Measurements from ENCODE around the gene GP1BA.

- TF ChIP-seq, protein P1, sequence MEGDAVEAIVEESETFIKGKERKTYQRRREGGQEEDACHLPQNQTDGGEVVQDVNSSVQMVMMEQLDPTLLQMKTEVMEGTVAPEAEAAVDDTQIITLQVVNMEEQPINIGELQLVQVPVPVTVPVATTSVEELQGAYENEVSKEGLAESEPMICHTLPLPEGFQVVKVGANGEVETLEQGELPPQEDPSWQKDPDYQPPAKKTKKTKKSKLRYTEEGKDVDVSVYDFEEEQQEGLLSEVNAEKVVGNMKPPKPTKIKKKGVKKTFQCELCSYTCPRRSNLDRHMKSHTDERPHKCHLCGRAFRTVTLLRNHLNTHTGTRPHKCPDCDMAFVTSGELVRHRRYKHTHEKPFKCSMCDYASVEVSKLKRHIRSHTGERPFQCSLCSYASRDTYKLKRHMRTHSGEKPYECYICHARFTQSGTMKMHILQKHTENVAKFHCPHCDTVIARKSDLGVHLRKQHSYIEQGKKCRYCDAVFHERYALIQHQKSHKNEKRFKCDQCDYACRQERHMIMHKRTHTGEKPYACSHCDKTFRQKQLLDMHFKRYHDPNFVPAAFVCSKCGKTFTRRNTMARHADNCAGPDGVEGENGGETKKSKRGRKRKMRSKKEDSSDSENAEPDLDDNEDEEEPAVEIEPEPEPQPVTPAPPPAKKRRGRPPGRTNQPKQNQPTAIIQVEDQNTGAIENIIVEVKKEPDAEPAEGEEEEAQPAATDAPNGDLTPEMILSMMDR (optimal IDR thresholded peaks at IDR 0.05 in 1 of 3, IDR thresholded peaks at IDR 0.05 in 1 of 3, conservative IDR thresholded peaks at IDR 0.05 in 1 of 3; ENCODE audit: extremely low read depth in 1 of 3, insufficient read depth in 2 of 3, low read length in 3 of 3): no peak
- TF ChIP-seq EZH2 (IDR thresholded peaks at IDR 0.05; ENCODE audit: low read length): no peak
Measured at GRCh38 chr17:4974115-4974670, 42.1 kb downstream of the GP1BA start.
